HepG2 (cell line): ENCODE data around the gene CD300LG. TPM values are rescaled to one million over a fixed set of nuclear protein-coding genes. Genes with fewer than 3 reads are reported as not detected.

Experiments
- ATAC-seq: fragments of 200-7000 bp; cut with Tn5 transposase; 3 replicates; pipeline ENCODE4 v1.9.1; 2020; ENCODE audit warnings: mild to moderate bottlenecking, moderate library complexity
- BruUV-seq: library from RNA; stranded (reverse); fragments of 400-500 nt; replicated peaks from 2 replicates; lab custom pipeline; 2021; lab: Mats Ljungman, UMichigan
- CTCF ChIA-PET: fragments of 300-600 bp; formaldehyde crosslinking; extraction: SDS; loops from one replicate; lab custom pipeline; 2021; ENCODE audit warnings: low total read pairs, inconsistent platforms, low intra/inter-chr PET ratio; lab: Yijun Ruan, JAX
- POLR2A ChIA-PET: fragments of 350-600 bp; sonication (Branson Sonifier 250); formaldehyde crosslinking; loops from one replicate; lab custom pipeline; 2020; ENCODE audit warnings: antibody characterized with exemption, inconsistent platforms; lab: Yijun Ruan, JAX
- DNase-seq: peaks from one replicate; pipeline ENCODE4 v3.0.0-alpha.2; 2015; ENCODE audit warnings: low spot score
- FAIRE-seq: peaks from 3 replicates; lab custom pipeline; 2011; peaks lifted over from hg19 to GRCh38; lab: Jason Lieb, UNC
- H2AFZ ChIP-seq: one replicate; pipeline ENCODE4 v1.6.1; 2011; ENCODE audit warnings: low read length, inconsistent platforms
- H3K27ac ChIP-seq: fragments of 300-600 bp; 3 replicates; pipeline ENCODE4 v1.8.0; 2011; ENCODE audit warnings: mixed run types, mild to moderate bottlenecking, mixed read lengths, low read length, inconsistent platforms; ENCODE audit not compliant: insufficient read depth; ENCODE audit errors: extremely low read length
- H3K27me3 ChIP-seq, 2 experiments: fragments of 200-600 bp in 1 of 2; 2 replicates in 1 of 2; 3 replicates in 1 of 2; pipeline versions ENCODE4 v1.6.0 to v1.8.0; 2011; ENCODE audit warnings: low read length in 2 of 2, mild to moderate bottlenecking in 2 of 2, moderate library complexity in 2 of 2, inconsistent platforms in 1 of 2; ENCODE audit not compliant: insufficient read depth in 2 of 2, control insufficient read depth in 1 of 2
- H3K36me3 ChIP-seq, 2 experiments: fragments of 200-600 bp in 1 of 2; replicated peaks in 1 of 2; 2 replicates in 1 of 2; 3 replicates in 1 of 2; pipeline versions ENCODE4 v1.5.1 to v1.8.0; 2011; ENCODE audit warnings: low read length in 2 of 2, inconsistent platforms in 1 of 2; ENCODE audit not compliant: insufficient read depth in 2 of 2, control insufficient read depth in 1 of 2
- H3K4me1 ChIP-seq: 2 replicates; pipeline ENCODE4 v1.5.1; 2012; ENCODE audit warnings: low read length, inconsistent platforms; ENCODE audit not compliant: insufficient read depth
- H3K4me2 ChIP-seq: 2 replicates; pipeline ENCODE4 v1.6.0; 2011; ENCODE audit warnings: low read depth, low read length, inconsistent platforms
- H3K4me3 ChIP-seq, 3 experiments: fragments of 200-600 bp in 1 of 3; sonication (generic), shearing (Covaris generic) in 1 of 3; replicated peaks in 1 of 3; 2 replicates each; pipeline ENCODE4 v1.5.1; 2011 to 2016; ENCODE audit warnings: low read length in 3 of 3, inconsistent platforms in 2 of 3, low read depth in 2 of 3, mild to moderate bottlenecking in 2 of 3, control low read depth in 1 of 3, mixed read lengths in 1 of 3; ENCODE audit not compliant: insufficient read depth in 1 of 3
- H3K79me2 ChIP-seq: one replicate; pipeline ENCODE4 v1.6.1; 2011; ENCODE audit warnings: low read length, inconsistent platforms; ENCODE audit not compliant: insufficient read depth
- H3K9ac ChIP-seq: 2 replicates; pipeline ENCODE4 v1.6.0; 2011; ENCODE audit warnings: mild to moderate bottlenecking, low read depth, low read length, inconsistent platforms; ENCODE audit not compliant: insufficient read depth
- H3K9me3 ChIP-seq: 2 replicates; pipeline ENCODE4 v1.5.1; 2012; ENCODE audit warnings: mild to moderate bottlenecking, low read length
- H4K20me1 ChIP-seq: 2 replicates; pipeline ENCODE4 v1.6.0; 2011; ENCODE audit warnings: inconsistent platforms, mild to moderate bottlenecking, low read length, moderate library complexity; ENCODE audit not compliant: insufficient read depth
- CEBPB ChIP-seq: IDR thresholded peaks from 2 replicates; pipeline ENCODE4 v1.6.1; 2011; ENCODE audit warnings: low read depth, low read length, improper control_type of control experiment, borderline replicate concordance
- HES4 ChIP-seq: sonication (generic); formaldehyde crosslinking; IDR thresholded peaks from 2 replicates; pipeline ENCODE4 v1.9.0; 2021; ENCODE audit warnings: mild to moderate bottlenecking, missing genetic modification reagents, borderline replicate concordance
- SALL1 ChIP-seq: sonication (generic); formaldehyde crosslinking; IDR thresholded peaks from 2 replicates; pipeline ENCODE4 v1.8.0; 2022; ENCODE audit warnings: mild to moderate bottlenecking, missing genetic modification reagents
- SRSF1 ChIP-seq: fragments of 200-400 bp; formaldehyde crosslinking; optimal IDR thresholded peaks from 2 replicates; pipeline ENCODE3; 2017; ENCODE audit warnings: mild to moderate bottlenecking, low read depth, low read length, moderate library complexity
- ZBTB7B ChIP-seq: sonication (generic); formaldehyde crosslinking; IDR thresholded peaks from 2 replicates; pipeline ENCODE4 v1.4.0; 2020; ENCODE audit warnings: missing genetic modification reagents
- ZNF367 ChIP-seq: sonication (generic); formaldehyde crosslinking; IDR thresholded peaks from 2 replicates; pipeline ENCODE4 v1.4.0; 2020; ENCODE audit warnings: missing genetic modification reagents, borderline replicate concordance
- WGBS: methylation state at CpG from one replicate; pipeline ENCODE4 v1.1.6; 2017; ENCODE audit warnings: low lambda C conversion rate; 5-methylcytosine and 5-hydroxymethylcytosine counted together
- in situ Hi-C: cut with HindIII; loops from 2 replicates; pipeline ENCODE4 v1.10.0; 2017; ENCODE audit warnings: low pct_unique_long_range_greater_than_20kb; ENCODE audit not compliant: extremely low pct_ligation_motif_present
- intact Hi-C: fragments of 100-400 bp; cut with micrococcal nuclease; formaldehyde crosslinking; loops from one replicate; pipeline ENCODE4 v1.10.0; 2022; ENCODE audit not compliant: unreplicated experiment
- polyA plus RNA-seq, 8 experiments: library from polyadenylated mRNA; depleted of rRNA in 3 of 8; stranded (reverse) in 7 of 8; unstranded in 1 of 8; fragments of >200 nt; fragmentation: Illumina TruSeq in 4 of 8; extraction: Trizol in 4 of 8; gene quantifications; 2 replicates each; pipeline versions ENCODE4 v1.2.1 to v1.2.3, GENCODE V29; 2011 to 2016; ENCODE audit warnings: low read depth in 4 of 8, missing spikeins in 1 of 8, mixed read lengths in 1 of 8; ENCODE audit not compliant: insufficient read depth in 1 of 8
- total RNA-seq, 5 experiments: library from RNA; depleted of rRNA; stranded (reverse); fragments of >200 nt; fragmentation: Illumina TruSeq; extraction: Trizol; gene quantifications; 2 replicates each; pipeline ENCODE4 v1.2.3, GENCODE V29; 2016; ENCODE audit warnings: low read depth in 1 of 5
- TF ChIP-seq, protein P1 (sequence below): sonication (generic); formaldehyde crosslinking; IDR thresholded peaks from 2 replicates; pipeline ENCODE4 v1.4.0; 2020; ENCODE audit warnings: missing genetic modification reagents
- TF ChIP-seq, protein P2 (sequence below): sonication (generic); formaldehyde crosslinking; IDR thresholded peaks from 2 replicates; pipeline ENCODE4 v1.9.0; 2021; ENCODE audit warnings: missing genetic modification reagents, borderline replicate concordance
- TF ChIP-seq, protein P3 (sequence below): sonication (generic); formaldehyde crosslinking; IDR thresholded peaks from 2 replicates; pipeline ENCODE4 v1.5.1; 2020; ENCODE audit warnings: mild to moderate bottlenecking, missing genetic modification reagents, moderate library complexity

Gene CD300LG
- total and polyA plus RNA-seq, 2 of the 13 experiments (the other 11 are each of a cell fraction or from before 2014, with no cell fraction given): not detected

DNA sequence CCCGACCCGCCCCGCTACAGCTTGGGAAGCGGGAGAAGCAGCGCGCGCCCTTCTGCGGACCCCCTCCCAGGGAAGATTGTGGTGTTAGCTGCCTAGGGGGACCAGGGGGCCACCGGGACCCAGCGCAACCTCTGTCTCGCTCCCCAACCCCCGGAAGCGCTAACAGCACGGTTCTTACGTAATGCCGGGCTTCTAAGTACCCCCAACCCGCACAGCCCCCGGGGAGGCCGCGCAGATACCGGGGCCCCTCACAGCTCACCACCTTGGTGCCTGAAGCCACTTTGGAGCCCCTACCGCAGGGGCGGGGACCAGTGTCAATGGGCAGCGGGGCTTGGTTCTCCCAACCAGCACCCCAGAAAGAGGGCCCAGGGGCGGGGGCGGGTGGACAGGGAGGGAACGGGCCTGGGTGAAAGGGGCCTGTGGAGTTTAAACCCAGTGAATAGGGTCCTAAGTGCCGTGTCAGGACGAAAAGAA, 60.0 kb downstream of the CD300LG start:
- WGBS: 9% methylated on average over 22 of the region's 29 CpGs

More for the DNA sequence above, 60.0 kb downstream of the CD300LG start:
- H2AFZ ChIP-seq: no peak overlapping the region
- no peak; the same call in 2 of the 3 replicates for ATAC-seq
- H4K20me1 ChIP-seq: peaks cover 2% of the 10 kb centered on the region; the same call in 1 of the 2 replicates
- peak overlapping the region; percentile 48 to 69 (median 60); a peak in 5 of 6 replicates for H3K4me3 ChIP-seq
- DNase-seq: no peak
- H3K27me3 ChIP-seq: peaks cover 22 to 85% of the 10 kb centered on the region in 2 experiments
- peak overlapping the region; percentile 63 for H3K4me2 ChIP-seq
- peaks cover 29% of the 10 kb centered on the region for H3K4me1 ChIP-seq
- intact Hi-C loops (no loop called here), in situ Hi-C loops (no loop called here)
- H3K27ac ChIP-seq: no peak overlapping the region
- no peaks in the 10 kb centered on the region for H3K79me2 ChIP-seq
- CTCF ChIA-PET: no interaction called here
- H3K36me3 ChIP-seq: no peaks in the 10 kb centered on the region
- no peaks in the 10 kb centered on the region for H3K9me3 ChIP-seq
- FAIRE-seq: no peak
- POLR2A ChIA-PET: no interaction called here
- TF ChIP-seq HES4 (CRISPR knock-in tag) (peak; percentile 35; the same call in 1 of the 2 replicates), CEBPB (peak; percentile 14; the same call in 1 of the 2 replicates), ZBTB7B (CRISPR knock-in tag) (peak; percentile 20; the same call in 1 of the 2 replicates), ZNF367 (CRISPR knock-in tag) (no peak), SALL1 (CRISPR knock-in tag) (peak; percentile 8; the same call in 1 of the 2 replicates), SRSF1 (peak; percentile 31)
- TF ChIP-seq, protein P1, sequence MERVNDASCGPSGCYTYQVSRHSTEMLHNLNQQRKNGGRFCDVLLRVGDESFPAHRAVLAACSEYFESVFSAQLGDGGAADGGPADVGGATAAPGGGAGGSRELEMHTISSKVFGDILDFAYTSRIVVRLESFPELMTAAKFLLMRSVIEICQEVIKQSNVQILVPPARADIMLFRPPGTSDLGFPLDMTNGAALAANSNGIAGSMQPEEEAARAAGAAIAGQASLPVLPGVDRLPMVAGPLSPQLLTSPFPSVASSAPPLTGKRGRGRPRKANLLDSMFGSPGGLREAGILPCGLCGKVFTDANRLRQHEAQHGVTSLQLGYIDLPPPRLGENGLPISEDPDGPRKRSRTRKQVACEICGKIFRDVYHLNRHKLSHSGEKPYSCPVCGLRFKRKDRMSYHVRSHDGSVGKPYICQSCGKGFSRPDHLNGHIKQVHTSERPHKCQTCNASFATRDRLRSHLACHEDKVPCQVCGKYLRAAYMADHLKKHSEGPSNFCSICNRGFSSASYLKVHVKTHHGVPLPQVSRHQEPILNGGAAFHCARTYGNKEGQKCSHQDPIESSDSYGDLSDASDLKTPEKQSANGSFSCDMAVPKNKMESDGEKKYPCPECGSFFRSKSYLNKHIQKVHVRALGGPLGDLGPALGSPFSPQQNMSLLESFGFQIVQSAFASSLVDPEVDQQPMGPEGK (CRISPR knock-in tag): 0 out of 2 replicates have a peak, but pooled peaks have one; percentile 17
- TF ChIP-seq, protein P2, sequence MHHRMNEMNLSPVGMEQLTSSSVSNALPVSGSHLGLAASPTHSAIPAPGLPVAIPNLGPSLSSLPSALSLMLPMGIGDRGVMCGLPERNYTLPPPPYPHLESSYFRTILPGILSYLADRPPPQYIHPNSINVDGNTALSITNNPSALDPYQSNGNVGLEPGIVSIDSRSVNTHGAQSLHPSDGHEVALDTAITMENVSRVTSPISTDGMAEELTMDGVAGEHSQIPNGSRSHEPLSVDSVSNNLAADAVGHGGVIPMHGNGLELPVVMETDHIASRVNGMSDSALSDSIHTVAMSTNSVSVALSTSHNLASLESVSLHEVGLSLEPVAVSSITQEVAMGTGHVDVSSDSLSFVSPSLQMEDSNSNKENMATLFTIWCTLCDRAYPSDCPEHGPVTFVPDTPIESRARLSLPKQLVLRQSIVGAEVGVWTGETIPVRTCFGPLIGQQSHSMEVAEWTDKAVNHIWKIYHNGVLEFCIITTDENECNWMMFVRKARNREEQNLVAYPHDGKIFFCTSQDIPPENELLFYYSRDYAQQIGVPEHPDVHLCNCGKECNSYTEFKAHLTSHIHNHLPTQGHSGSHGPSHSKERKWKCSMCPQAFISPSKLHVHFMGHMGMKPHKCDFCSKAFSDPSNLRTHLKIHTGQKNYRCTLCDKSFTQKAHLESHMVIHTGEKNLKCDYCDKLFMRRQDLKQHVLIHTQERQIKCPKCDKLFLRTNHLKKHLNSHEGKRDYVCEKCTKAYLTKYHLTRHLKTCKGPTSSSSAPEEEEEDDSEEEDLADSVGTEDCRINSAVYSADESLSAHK: no peak
- TF ChIP-seq, protein P3, sequence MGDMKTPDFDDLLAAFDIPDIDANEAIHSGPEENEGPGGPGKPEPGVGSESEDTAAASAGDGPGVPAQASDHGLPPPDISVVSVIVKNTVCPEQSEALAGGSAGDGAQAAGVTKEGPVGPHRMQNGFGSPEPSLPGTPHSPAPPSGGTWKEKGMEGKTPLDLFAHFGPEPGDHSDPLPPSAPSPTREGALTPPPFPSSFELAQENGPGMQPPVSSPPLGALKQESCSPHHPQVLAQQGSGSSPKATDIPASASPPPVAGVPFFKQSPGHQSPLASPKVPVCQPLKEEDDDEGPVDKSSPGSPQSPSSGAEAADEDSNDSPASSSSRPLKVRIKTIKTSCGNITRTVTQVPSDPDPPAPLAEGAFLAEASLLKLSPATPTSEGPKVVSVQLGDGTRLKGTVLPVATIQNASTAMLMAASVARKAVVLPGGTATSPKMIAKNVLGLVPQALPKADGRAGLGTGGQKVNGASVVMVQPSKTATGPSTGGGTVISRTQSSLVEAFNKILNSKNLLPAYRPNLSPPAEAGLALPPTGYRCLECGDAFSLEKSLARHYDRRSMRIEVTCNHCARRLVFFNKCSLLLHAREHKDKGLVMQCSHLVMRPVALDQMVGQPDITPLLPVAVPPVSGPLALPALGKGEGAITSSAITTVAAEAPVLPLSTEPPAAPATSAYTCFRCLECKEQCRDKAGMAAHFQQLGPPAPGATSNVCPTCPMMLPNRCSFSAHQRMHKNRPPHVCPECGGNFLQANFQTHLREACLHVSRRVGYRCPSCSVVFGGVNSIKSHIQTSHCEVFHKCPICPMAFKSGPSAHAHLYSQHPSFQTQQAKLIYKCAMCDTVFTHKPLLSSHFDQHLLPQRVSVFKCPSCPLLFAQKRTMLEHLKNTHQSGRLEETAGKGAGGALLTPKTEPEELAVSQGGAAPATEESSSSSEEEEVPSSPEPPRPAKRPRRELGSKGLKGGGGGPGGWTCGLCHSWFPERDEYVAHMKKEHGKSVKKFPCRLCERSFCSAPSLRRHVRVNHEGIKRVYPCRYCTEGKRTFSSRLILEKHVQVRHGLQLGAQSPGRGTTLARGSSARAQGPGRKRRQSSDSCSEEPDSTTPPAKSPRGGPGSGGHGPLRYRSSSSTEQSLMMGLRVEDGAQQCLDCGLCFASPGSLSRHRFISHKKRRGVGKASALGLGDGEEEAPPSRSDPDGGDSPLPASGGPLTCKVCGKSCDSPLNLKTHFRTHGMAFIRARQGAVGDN (CRISPR knock-in tag): peak; percentile 18; the same call in 1 of the 2 replicates
- BruUV-seq: no TSS peak
- peak overlapping the region; percentile 4; the same call in 1 of the 2 replicates for H3K9ac ChIP-seq
